GM23338 (cell line): Measurements from ENCODE around the gene STK24. TPM values are rescaled to one million over a fixed set of nuclear protein-coding genes. Genes with fewer than 3 reads are reported as not detected.
A peak's percentile ranks its signal among the peaks of the same experiment; 100 is the strongest.

ENCODE experiments used
- ATAC-seq: fragments of 200-7000 bp; cut with Tn5 transposase; 3 replicates; pipeline ENCODE4 v1.9.1; 2020
- DNase-seq: peaks from one replicate; pipeline ENCODE4 v3.0.0-alpha.2; 2015; ENCODE audit warnings: low spot score
- H2AFZ ChIP-seq: fragments of 200-600 bp; sonication (generic); 2 replicates; pipeline ENCODE4 v1.8.0; 2016; ENCODE audit warnings: antibody characterized with exemption, mild to moderate bottlenecking, moderate library complexity
- H3F3A ChIP-seq: fragments of 200-600 bp; sonication (generic); replicated peaks from 2 replicates; pipeline ENCODE4 v1.8.0; 2017; ENCODE audit warnings: antibody characterized with exemption, mixed run types, low read depth
- H3K27ac ChIP-seq: fragments of 200-600 bp; sonication (generic); 2 replicates; pipeline ENCODE4 v1.6.1; 2016; ENCODE audit warnings: low read depth
- H3K27me3 ChIP-seq: fragments of 200-600 bp; sonication (generic); 2 replicates; pipeline ENCODE4 v1.8.0; 2016; ENCODE audit warnings: mild to moderate bottlenecking, mixed run types, moderate library complexity; ENCODE audit not compliant: insufficient read depth
- H3K36me3 ChIP-seq: fragments of 200-600 bp; sonication (generic); 2 replicates; pipeline ENCODE4 v1.8.0; 2016; ENCODE audit warnings: mild to moderate bottlenecking; ENCODE audit not compliant: insufficient read depth
- H3K4me1 ChIP-seq: fragments of 200-600 bp; sonication (generic); 2 replicates; pipeline ENCODE4 v1.8.0; 2016; ENCODE audit warnings: mild to moderate bottlenecking, moderate library complexity; ENCODE audit not compliant: insufficient read depth
- H3K4me2 ChIP-seq: fragments of 200-600 bp; sonication (generic); 2 replicates; pipeline ENCODE4 v1.7.1; 2017; ENCODE audit warnings: mixed run types
- H3K4me3 ChIP-seq: fragments of 200-600 bp; sonication (generic); 2 replicates; pipeline ENCODE4 v1.6.1; 2016; ENCODE audit warnings: mixed run types
- H3K79me2 ChIP-seq: fragments of 200-600 bp; sonication (generic); replicated peaks from 2 replicates; pipeline ENCODE4 v1.8.0; 2017; ENCODE audit warnings: mild to moderate bottlenecking; ENCODE audit not compliant: insufficient read depth
- H3K9me2 ChIP-seq: fragments of 200-600 bp; sonication (generic); 2 replicates; pipeline ENCODE4 v1.8.0; 2017; ENCODE audit not compliant: insufficient read depth
- H4K20me1 ChIP-seq: fragments of 200-600 bp; sonication (generic); replicated peaks from 2 replicates; pipeline ENCODE4 v1.8.0; 2017; ENCODE audit warnings: mild to moderate bottlenecking; ENCODE audit not compliant: insufficient read depth
- H3K27ac Mint-ChIP-seq: 2 replicates; pipeline ENCODE4 v1.8.0; 2020; ENCODE audit warnings: inconsistent platforms, mild to moderate bottlenecking, moderate library complexity, mixed read lengths
- H3K27me3 Mint-ChIP-seq: 3 replicates; pipeline ENCODE4 v1.8.0; 2022; ENCODE audit warnings: low read depth, mild to moderate bottlenecking, moderate library complexity, mixed read lengths, inconsistent platforms; ENCODE audit not compliant: insufficient read depth, poor library complexity
- H3K36me3 Mint-ChIP-seq: 3 replicates; pipeline ENCODE4 v1.8.0; 2021; ENCODE audit warnings: low read depth, mild to moderate bottlenecking, inconsistent platforms, moderate library complexity, mixed read lengths
- H3K4me1 Mint-ChIP-seq: 3 replicates; pipeline ENCODE4 v1.8.0; 2020; ENCODE audit warnings: mild to moderate bottlenecking, inconsistent platforms, mixed read lengths
- H3K4me3 Mint-ChIP-seq: 3 replicates; pipeline ENCODE4 v1.8.0; 2021; ENCODE audit warnings: moderate library complexity, mild to moderate bottlenecking, inconsistent platforms, mixed read lengths
- H3K9me3 Mint-ChIP-seq: 3 replicates; pipeline ENCODE4 v1.8.0; 2020; ENCODE audit warnings: moderate library complexity, mild to moderate bottlenecking, inconsistent platforms, mixed read lengths
- EZH2 ChIP-seq: fragments of 200-600 bp; sonication (generic); IDR thresholded peaks from one replicate; pipeline ENCODE4 v1.8.0; 2017; ENCODE audit warnings: antibody characterized with exemption, mild to moderate bottlenecking, low read depth; ENCODE audit not compliant: unreplicated experiment
- POLR2AphosphoS5 ChIP-seq: IDR thresholded peaks from 2 replicates; pipeline ENCODE4 v1.6.1; 2016; ENCODE audit warnings: antibody characterized with exemption, low read depth
- STAT1 ChIP-seq: IDR thresholded peaks from one replicate; pipeline ENCODE4 v1.6.1; 2016; ENCODE audit warnings: antibody characterized with exemption; ENCODE audit not compliant: unreplicated experiment
- ZNF114 ChIP-seq: fragments of 250-450 bp; sonication (Bioruptor Pico); IDR thresholded peaks from 2 replicates; pipeline ENCODE4 v1.5.0; 2020; ENCODE audit warnings: mild to moderate bottlenecking, moderate library complexity
- polyA plus RNA-seq: library from polyadenylated mRNA; unstranded; fragments of >200 nt; fragmentation: Nextera tagmentation; extraction: Ambion mirVana; gene quantifications from 2 replicates; pipeline ENCODE4 v1.2.1, GENCODE V29; 2016
- total RNA-seq: library from RNA; depleted of rRNA; stranded (reverse); fragments of >200 nt; shearing (Covaris generic); gene quantifications from 2 replicates; pipeline ENCODE4 v1.2.3, GENCODE V29; 2014
- TF ChIP-seq, protein P1 (sequence below): fragments of 250-450 bp; sonication (Bioruptor Pico); IDR thresholded peaks from 2 replicates; pipeline ENCODE4 v1.5.0; 2020; ENCODE audit warnings: mild to moderate bottlenecking, moderate library complexity

STK24 gene
- total and polyA plus RNA-seq, 2 experiments from 2014 or later, result 56.5 to 144 TPM

DNA sequence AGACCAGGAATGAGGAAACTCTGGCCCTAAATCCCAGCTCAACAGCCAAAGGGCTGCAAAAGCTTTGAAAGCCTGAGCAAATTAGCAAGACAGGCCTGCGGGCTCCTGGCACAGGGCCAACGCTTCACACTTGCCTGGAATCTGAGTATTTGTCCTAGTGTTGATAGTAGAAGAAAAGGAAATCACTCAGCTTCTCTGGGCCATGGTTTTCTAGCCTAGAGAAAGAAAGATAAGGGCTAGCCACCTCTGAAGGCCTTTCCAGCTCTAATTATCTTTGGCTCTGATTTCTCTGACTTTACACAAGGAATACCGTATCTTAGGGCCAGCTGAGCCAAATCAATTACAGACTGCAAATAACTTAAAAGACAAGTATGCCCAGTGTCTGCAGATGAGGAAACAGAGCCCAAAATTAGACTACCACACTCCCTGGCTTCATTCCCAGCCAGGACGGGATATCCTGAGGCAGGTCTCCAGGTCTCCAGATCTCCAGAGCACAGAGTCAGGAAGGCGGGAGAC, 69.6 kb downstream of the STK24 start:
- H3K9me3 Mint-ChIP-seq, result no peaks in the 10 kb centered on the region
- Histone ChIP-seq H2AFZ (no peak overlapping the region), H4K20me1 (peaks cover 58% of the 10 kb centered on the region), H3K36me3 (no peaks in the 10 kb centered on the region; the same call in 1 of the 2 replicates), H3F3A (no peaks in the 10 kb centered on the region), H3K9me2 (no peaks in the 10 kb centered on the region), H3K79me2 (peaks cover 100% of the 10 kb centered on the region), H3K27me3 (no peaks in the 10 kb centered on the region), H3K4me3 (no peak overlapping the region), H3K27ac (peak overlapping the region; percentile 92), H3K4me1 (peaks cover 43% of the 10 kb centered on the region), H3K4me2 (peak overlapping the region; percentile 23; the same call in 1 of the 2 replicates)
- peak overlapping the region; percentile 80 for H3K27ac Mint-ChIP-seq
- no peaks in the 10 kb centered on the region for H3K27me3 Mint-ChIP-seq
- H3K36me3 Mint-ChIP-seq, result peaks cover 13% of the 10 kb centered on the region
- DNase-seq (peak; percentile 67), ATAC-seq (peak; percentile 80)
- H3K4me3 Mint-ChIP-seq, result no peak overlapping the region
- peaks cover 69% of the 10 kb centered on the region for H3K4me1 Mint-ChIP-seq
- TF ChIP-seq EZH2 (no peak), POLR2AphosphoS5 (no peak), STAT1 (no peak)

GRCh38 chr13:98506728-98507230, 70.1 kb downstream of the STK24 start:
- TF ChIP-seq, protein P1, sequence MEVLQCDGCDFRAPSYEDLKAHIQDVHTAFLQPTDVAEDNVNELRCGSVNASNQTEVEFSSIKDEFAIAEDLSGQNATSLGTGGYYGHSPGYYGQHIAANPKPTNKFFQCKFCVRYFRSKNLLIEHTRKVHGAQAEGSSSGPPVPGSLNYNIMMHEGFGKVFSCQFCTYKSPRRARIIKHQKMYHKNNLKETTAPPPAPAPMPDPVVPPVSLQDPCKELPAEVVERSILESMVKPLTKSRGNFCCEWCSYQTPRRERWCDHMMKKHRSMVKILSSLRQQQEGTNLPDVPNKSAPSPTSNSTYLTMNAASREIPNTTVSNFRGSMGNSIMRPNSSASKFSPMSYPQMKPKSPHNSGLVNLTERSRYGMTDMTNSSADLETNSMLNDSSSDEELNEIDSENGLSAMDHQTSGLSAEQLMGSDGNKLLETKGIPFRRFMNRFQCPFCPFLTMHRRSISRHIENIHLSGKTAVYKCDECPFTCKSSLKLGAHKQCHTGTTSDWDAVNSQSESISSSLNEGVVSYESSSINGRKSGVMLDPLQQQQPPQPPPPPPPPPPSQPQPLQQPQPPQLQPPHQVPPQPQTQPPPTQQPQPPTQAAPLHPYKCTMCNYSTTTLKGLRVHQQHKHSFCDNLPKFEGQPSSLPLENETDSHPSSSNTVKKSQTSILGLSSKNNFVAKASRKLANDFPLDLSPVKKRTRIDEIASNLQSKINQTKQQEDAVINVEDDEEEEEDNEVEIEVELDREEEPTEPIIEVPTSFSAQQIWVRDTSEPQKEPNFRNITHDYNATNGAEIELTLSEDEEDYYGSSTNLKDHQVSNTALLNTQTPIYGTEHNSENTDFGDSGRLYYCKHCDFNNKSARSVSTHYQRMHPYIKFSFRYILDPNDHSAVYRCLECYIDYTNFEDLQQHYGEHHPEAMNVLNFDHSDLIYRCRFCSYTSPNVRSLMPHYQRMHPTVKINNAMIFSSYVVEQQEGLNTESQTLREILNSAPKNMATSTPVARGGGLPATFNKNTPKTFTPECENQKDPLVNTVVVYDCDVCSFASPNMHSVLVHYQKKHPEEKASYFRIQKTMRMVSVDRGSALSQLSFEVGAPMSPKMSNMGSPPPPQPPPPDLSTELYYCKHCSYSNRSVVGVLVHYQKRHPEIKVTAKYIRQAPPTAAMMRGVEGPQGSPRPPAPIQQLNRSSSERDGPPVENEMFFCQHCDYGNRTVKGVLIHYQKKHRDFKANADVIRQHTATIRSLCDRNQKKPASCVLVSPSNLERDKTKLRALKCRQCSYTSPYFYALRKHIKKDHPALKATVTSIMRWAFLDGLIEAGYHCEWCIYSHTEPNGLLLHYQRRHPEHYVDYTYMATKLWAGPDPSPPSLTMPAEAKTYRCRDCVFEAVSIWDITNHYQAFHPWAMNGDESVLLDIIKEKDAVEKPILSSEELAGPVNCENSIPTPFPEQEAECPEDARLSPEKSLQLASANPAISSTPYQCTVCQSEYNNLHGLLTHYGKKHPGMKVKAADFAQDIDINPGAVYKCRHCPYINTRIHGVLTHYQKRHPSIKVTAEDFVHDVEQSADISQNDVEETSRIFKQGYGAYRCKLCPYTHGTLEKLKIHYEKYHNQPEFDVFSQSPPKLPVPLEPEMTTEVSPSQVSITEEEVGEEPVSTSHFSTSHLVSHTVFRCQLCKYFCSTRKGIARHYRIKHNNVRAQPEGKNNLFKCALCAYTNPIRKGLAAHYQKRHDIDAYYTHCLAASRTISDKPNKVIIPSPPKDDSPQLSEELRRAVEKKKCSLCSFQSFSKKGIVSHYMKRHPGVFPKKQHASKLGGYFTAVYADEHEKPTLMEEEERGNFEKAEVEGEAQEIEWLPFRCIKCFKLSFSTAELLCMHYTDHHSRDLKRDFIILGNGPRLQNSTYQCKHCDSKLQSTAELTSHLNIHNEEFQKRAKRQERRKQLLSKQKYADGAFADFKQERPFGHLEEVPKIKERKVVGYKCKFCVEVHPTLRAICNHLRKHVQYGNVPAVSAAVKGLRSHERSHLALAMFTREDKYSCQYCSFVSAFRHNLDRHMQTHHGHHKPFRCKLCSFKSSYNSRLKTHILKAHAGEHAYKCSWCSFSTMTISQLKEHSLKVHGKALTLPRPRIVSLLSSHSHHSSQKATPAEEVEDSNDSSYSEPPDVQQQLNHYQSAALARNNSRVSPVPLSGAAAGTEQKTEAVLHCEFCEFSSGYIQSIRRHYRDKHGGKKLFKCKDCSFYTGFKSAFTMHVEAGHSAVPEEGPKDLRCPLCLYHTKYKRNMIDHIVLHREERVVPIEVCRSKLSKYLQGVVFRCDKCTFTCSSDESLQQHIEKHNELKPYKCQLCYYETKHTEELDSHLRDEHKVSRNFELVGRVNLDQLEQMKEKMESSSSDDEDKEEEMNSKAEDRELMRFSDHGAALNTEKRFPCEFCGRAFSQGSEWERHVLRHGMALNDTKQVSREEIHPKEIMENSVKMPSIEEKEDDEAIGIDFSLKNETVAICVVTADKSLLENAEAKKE (CRISPR knock-in tag), result no peak
- TF ChIP-seq ZNF114 (CRISPR knock-in tag) (no peak), EZH2 (no peak)
- no peaks in the 10 kb centered on the region for H3K27me3 ChIP-seq
- H2AFZ ChIP-seq, result no peak overlapping the region
- no peak overlapping the region for H3K4me3 ChIP-seq
- no peaks in the 10 kb centered on the region for H3K9me2 ChIP-seq
- H3K27ac ChIP-seq, result peak overlapping the region; percentile 92; the same call in 1 of the 2 replicates
- H3F3A ChIP-seq, result no peaks in the 10 kb centered on the region
- no peak overlapping the region for H3K4me2 ChIP-seq
- peaks cover 100% of the 10 kb centered on the region for H3K79me2 ChIP-seq
- peaks cover 58% of the 10 kb centered on the region for H4K20me1 ChIP-seq
- ATAC-seq, result peak; percentile 31
- no peak for DNase-seq
- peaks cover 70% of the 10 kb centered on the region for H3K4me1 Mint-ChIP-seq
- peak overlapping the region; percentile 80 for H3K27ac Mint-ChIP-seq
- H3K4me1 ChIP-seq, result peaks cover 46% of the 10 kb centered on the region
- H3K4me3 Mint-ChIP-seq, result no peak overlapping the region
- peaks cover 10% of the 10 kb centered on the region for H3K36me3 Mint-ChIP-seq
- H3K27me3 Mint-ChIP-seq, result no peaks in the 10 kb centered on the region
- H3K36me3 ChIP-seq, result no peaks in the 10 kb centered on the region; the same call in 1 of the 2 replicates
- H3K9me3 Mint-ChIP-seq, result no peaks in the 10 kb centered on the region
